ENCODE results near the gene ZNF407. TPM values are rescaled to one million over a fixed set of nuclear protein-coding genes. Genes with fewer than 3 reads are reported as not detected.

ZNF407 gene
- total and polyA plus RNA-seq, 12 donors = 2.5 to 20.2 (median 8.4) TPM

- 98 to 100% (median 99%) methylated on average over 2 of the region's 2 CpGs for WGBS, 4 donors
- intact Hi-C loops (cut with DNase I) = no loop called here
- DNase-seq = no peak
These were observed 170.4 kb downstream of the ZNF407 start for GRCh38 chr18:74768096-74768495.

GRCh38 chr18:74773171-74773624, 175.5 kb downstream of the ZNF407 start:
- H3K4me3 ChIP-seq = no peak overlapping the region
- TF ChIP-seq CTCF (IDR thresholded peaks at IDR 0.05) = no peak
- TF ChIP-seq POLR2A (IDR thresholded peaks at IDR 0.05) = no peak
- WGBS, 4 donors = 89 to 97% (median 91%) methylated on average over 3 of the region's 3 CpGs

More at GRCh38 chr18:74768096-74768495, 170.4 kb downstream of the ZNF407 start:
- Histone ChIP-seq H3K27ac (no peak overlapping the region), H3K4me3 (no peak overlapping the region), H3K9me3 (replicated peaks in 1 of 3) (no peaks in the 10 kb centered on the region), H3K27me3 (no peaks in the 10 kb centered on the region), H3K36me3 (replicated peaks in 1 of 2) (no peaks in the 10 kb centered on the region), H3K4me1 (replicated peaks in 1 of 2) (no peaks in the 10 kb centered on the region)
- TF ChIP-seq CTCF (IDR thresholded peaks at IDR 0.05) (no peak), POLR2A (IDR thresholded peaks at IDR 0.05) (no peak)

GRCh38 chr18:74774486-74774885, 176.8 kb downstream of the ZNF407 start:
- Histone ChIP-seq H3K9me3 (replicated peaks in 1 of 3) (no peaks in the 10 kb centered on the region), H3K4me3 (no peak overlapping the region), H3K36me3 (replicated peaks in 1 of 2) (no peaks in the 10 kb centered on the region), H3K27me3 (no peaks in the 10 kb centered on the region), H3K27ac (no peak overlapping the region), H3K4me1 (replicated peaks in 1 of 2) (no peaks in the 10 kb centered on the region)
- no peak for TF ChIP-seq POLR2A (IDR thresholded peaks at IDR 0.05)
- TF ChIP-seq CTCF (IDR thresholded peaks at IDR 0.05) = no peak
- WGBS, 4 donors = 95 to 98% (median 97%) methylated on average over 5 of the region's 5 CpGs
- intact Hi-C loops (cut with DNase I) = no loop called here
- no peak for DNase-seq

More at GRCh38 chr18:74773171-74773624, 175.5 kb downstream of the ZNF407 start:
- Histone ChIP-seq H3K27me3 (no peaks in the 10 kb centered on the region), H3K36me3 (replicated peaks in 1 of 2) (no peaks in the 10 kb centered on the region), H3K4me1 (replicated peaks in 1 of 2) (no peaks in the 10 kb centered on the region), H3K27ac (no peak overlapping the region), H3K9me3 (replicated peaks in 1 of 3) (no peaks in the 10 kb centered on the region)
- intact Hi-C loops (cut with DNase I) = no loop called here
- no peak for DNase-seq

- Histone ChIP-seq H3K27me3 (no peaks in the 10 kb centered on the region), H3K36me3 (replicated peaks in 1 of 2) (no peaks in the 10 kb centered on the region), H3K4me1 (replicated peaks in 1 of 2) (no peaks in the 10 kb centered on the region), H3K9me3 (replicated peaks in 1 of 3) (no peaks in the 10 kb centered on the region), H3K27ac (no peak overlapping the region), H3K4me3 (no peak overlapping the region)
- intact Hi-C loops (cut with DNase I) = no loop called here
- TF ChIP-seq CTCF (IDR thresholded peaks at IDR 0.05) = no peak
- TF ChIP-seq POLR2A (IDR thresholded peaks at IDR 0.05) = no peak
- DNase-seq = no peak
- 89 to 91% (median 90%) methylated on average over 3 of the region's 3 CpGs for WGBS, 4 donors
These were observed 177.6 kb downstream of the ZNF407 start for GRCh38 chr18:74775239-74775638.

Data from adrenal gland (tissue), 12 donors.